Prostate gland (tissue), 2 donors: ENCODE measurements around the gene WNT11. TPM values are rescaled to one million over a fixed set of nuclear protein-coding genes. Genes with fewer than 3 reads are reported as not detected.

Source experiments
- DNase-seq: peaks from one replicate; pipeline ENCODE4 v3.0.0-alpha.2; 2019; ENCODE audit warnings: low spot score
- H3K27ac ChIP-seq, 2 donors: fragments of 200-600 bp; sonication (generic); 2 replicates each; pipeline ENCODE4 v1.5.1; 2017 to 2019
- H3K27me3 ChIP-seq: fragments of 200-600 bp; sonication (generic); replicated peaks from 2 replicates; pipeline ENCODE4 v1.5.1; 2019; ENCODE audit not compliant: insufficient read depth
- H3K36me3 ChIP-seq, 2 donors: fragments of 200-600 bp; sonication (generic); 1 replicate in 1 of 2; 2 replicates in 1 of 2; pipeline versions ENCODE4 v1.5.1 to v1.8.1; 2017 to 2019
- H3K4me1 ChIP-seq: fragments of 200-600 bp; sonication (generic); replicated peaks from 2 replicates; pipeline ENCODE4 v1.5.1; 2019
- H3K4me3 ChIP-seq, 2 donors: fragments of 200-600 bp; sonication (generic); 2 replicates each; pipeline ENCODE4 v1.5.1; 2017 to 2019
- H3K9me3 ChIP-seq: fragments of 200-600 bp; sonication (generic); 2 replicates; pipeline ENCODE4 v1.5.1; 2017
- CTCF ChIP-seq, 4 experiments: fragments of 200-600 bp in 2 of 4; fragments of 450-650 bp in 2 of 4; sonication (generic) in 2 of 4; IDR thresholded peaks; 1 replicate in 3 of 4; 2 replicates in 1 of 4; pipeline ENCODE4 v1.5.1; 2016 to 2019; ENCODE audit warnings: antibody characterized with exemption in 4 of 4, mild to moderate bottlenecking in 2 of 4, moderate library complexity in 2 of 4
- POLR2A ChIP-seq: fragments of 450-650 bp; IDR thresholded peaks from one replicate; pipeline ENCODE4 v1.6.1; 2016; ENCODE audit warnings: antibody characterized with exemption, mild to moderate bottlenecking
- POLR2AphosphoS5 ChIP-seq: sonication (generic); formaldehyde crosslinking; IDR thresholded peaks from one replicate; pipeline ENCODE4 v1.6.1; 2017; ENCODE audit warnings: antibody characterized with exemption
- WGBS: methylation state at CpG from one replicate; pipeline ENCODE4 v1.1.5; 2018; 5-methylcytosine and 5-hydroxymethylcytosine counted together
- intact Hi-C: fragments of 100-400 bp; cut with DNase I; formaldehyde crosslinking; loops from one replicate; pipeline ENCODE4 v1.14.2; 2022
- total RNA-seq, 2 donors: library from RNA; depleted of rRNA; stranded (reverse); fragments of >200 nt; gene quantifications; one replicate each; pipeline ENCODE4 v1.1.0, GENCODE V29; 2016

Gene WNT11
- total RNA-seq, 2 donors from 2014 or later = 4.1 to 9.3 TPM

DNA sequence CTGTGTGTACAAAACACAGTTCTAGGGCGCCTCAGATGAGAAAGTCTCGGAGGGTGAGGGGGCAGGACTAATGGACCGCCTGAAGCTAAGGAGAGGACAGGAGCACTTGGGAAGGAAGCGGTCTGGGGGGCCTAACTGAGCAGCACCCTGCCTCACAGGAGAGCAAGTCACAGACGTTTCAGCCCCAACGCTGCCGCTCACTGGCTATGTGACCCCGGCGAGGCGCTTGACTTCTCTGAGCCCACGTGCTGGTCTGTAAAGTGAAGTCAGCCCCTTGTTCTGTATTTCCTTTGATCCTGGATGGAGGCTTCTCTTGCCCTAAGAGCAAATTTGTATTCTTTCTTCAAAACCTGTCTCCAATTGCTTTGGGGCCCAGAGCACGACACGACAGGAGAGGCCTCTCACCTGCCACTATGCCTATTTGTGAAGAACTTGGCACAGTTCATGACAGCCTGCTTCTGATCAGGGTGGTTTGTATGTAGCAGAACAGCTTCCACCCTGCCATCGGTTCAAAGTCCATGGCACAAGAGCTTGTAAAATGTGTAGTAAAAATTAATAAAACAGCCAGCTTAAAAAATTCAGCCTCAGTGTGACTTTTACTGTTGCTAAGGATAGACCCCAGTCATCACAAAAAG lies 59.1 kb downstream of the WNT11 start:
- Histone ChIP-seq H3K27me3 (no peaks in the 10 kb centered on the region), H3K4me1 (no peaks in the 10 kb centered on the region), H3K4me3 (no peak overlapping the region), H3K9me3 (no peaks in the 10 kb centered on the region), H3K27ac (no peak overlapping the region), H3K36me3 (no peaks in the 10 kb centered on the region)
- intact Hi-C loops = no loop called here
- TF ChIP-seq POLR2AphosphoS5 (no peak), POLR2A (no peak), CTCF (IDR thresholded peaks at IDR 0.05) (no peak)
- WGBS = 74% methylated on average over 14 of the region's 14 CpGs
- DNase-seq = no peak

GRCh38 chr11:76143274-76143673 lies 63.0 kb downstream of the WNT11 start:
- no peak for DNase-seq
- TF ChIP-seq CTCF (IDR thresholded peaks at IDR 0.05) (no peak), POLR2A (no peak), POLR2AphosphoS5 (no peak)
- intact Hi-C loops = no loop called here
- Histone ChIP-seq H3K27me3 (no peaks in the 10 kb centered on the region), H3K36me3 (no peaks in the 10 kb centered on the region), H3K9me3 (no peaks in the 10 kb centered on the region), H3K27ac (no peak overlapping the region), H3K4me1 (peaks cover 9% of the 10 kb centered on the region), H3K4me3 (no peak overlapping the region)
- WGBS = 96% methylated on average over 11 of the region's 11 CpGs

DNA sequence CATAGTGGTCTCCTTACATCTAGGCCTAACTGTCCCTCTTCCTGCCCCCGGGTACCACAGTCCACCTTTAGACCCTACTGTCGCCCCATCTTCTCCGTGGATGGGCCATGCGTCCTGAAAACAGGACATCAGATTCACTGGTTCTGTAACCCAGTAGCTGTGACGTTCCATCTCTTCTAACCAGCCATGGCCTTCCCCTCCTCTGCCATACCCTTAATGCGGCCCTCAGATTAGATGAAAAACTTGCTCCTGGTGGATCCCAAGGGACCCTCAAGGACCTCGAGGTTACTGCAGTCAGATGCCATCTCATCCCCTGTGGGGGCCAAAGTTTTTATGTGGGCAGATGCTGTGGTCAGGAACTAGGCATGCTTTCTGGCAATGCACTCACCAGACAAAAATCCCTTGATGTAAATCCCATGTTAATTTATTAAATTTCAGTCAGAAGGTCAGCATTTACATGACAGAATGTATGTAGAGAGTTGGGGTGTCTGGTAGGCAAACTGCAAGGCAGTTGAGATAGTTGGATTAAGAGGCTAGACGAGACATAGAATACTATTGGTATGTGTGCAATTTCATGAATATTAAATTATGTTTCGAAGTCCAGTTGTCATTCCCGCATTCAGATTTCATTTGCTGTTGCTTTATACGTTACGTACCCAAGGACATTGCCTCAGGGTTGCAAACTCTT lies 64.3 kb downstream of the WNT11 start:
- TF ChIP-seq CTCF (IDR thresholded peaks at IDR 0.05) (no peak), POLR2AphosphoS5 (no peak)
- no peaks in the 10 kb centered on the region for H3K36me3 ChIP-seq
- no peak overlapping the region for H3K27ac ChIP-seq
- H3K27me3 ChIP-seq = no peaks in the 10 kb centered on the region
- H3K4me1 ChIP-seq = peaks cover 9% of the 10 kb centered on the region
- H3K4me3 ChIP-seq = no peak overlapping the region
- H3K9me3 ChIP-seq = no peaks in the 10 kb centered on the region
- intact Hi-C loops = no loop called here
- no peak for DNase-seq
- 95% methylated on average over 12 of the region's 12 CpGs for WGBS

- TF ChIP-seq POLR2A = no peak
- peak; percentile 31 for TF ChIP-seq POLR2AphosphoS5
- TF ChIP-seq CTCF (IDR thresholded peaks at IDR 0.05) = no peak
- WGBS = 68% methylated on average over 22 of the region's 22 CpGs
- peaks cover 9% of the 10 kb centered on the region for H3K4me1 ChIP-seq
- H3K4me3 ChIP-seq = no peak overlapping the region
- no peaks in the 10 kb centered on the region for H3K36me3 ChIP-seq
- intact Hi-C loops = no loop called here
- H3K27ac ChIP-seq = peak overlapping the region; percentile 6 to 37
- H3K9me3 ChIP-seq = no peaks in the 10 kb centered on the region
- DNase-seq = peak; percentile 37
- H3K27me3 ChIP-seq = no peaks in the 10 kb centered on the region
Measured at GRCh38 chr11:76140912-76141574, 65.3 kb downstream of the WNT11 start.
